Measurements from ENCODE around the gene PROM1. TPM values are rescaled to one million over a fixed set of nuclear protein-coding genes. Genes with fewer than 3 reads are reported as not detected.

Gene PROM1
- total RNA-seq, 4 donors from 2014 or later: 3.4 to 9.0 (median 5.0) TPM

DNA sequence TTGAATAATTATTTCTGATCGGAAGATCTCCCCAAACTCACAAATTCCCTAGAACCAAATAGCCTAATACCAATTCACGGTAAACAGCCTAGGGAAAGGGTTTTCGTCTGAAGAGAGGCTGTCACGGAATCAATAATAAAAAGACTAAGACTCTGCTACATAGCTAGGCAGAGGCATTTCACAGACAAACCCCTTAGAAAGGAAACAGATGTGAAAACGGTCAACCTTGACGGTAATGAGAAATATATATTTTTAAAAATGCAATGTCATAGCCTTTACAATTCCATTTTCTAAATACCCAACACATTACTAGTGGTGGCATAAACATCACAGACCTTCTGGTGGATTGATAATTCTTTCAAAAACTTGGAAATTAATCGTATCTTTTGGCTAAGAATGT, 28.4 kb downstream of the PROM1 start:
- Histone ChIP-seq H3K4me1 (peaks cover 3% of the 10 kb centered on the region), H3K4me3 (no peak overlapping the region), H3K27me3 (peaks cover 5% of the 10 kb centered on the region), H3K36me3 (no peaks in the 10 kb centered on the region), H3K9me3 (no peaks in the 10 kb centered on the region), H3K27ac (no peak overlapping the region)
- TF ChIP-seq EP300 (IDR thresholded peaks at IDR 0.05) (no peak), POLR2AphosphoS5 (IDR thresholded peaks at IDR 0.05) (no peak), POLR2A (IDR thresholded peaks at IDR 0.05) (no peak)
- TF ChIP-seq, protein P1, sequence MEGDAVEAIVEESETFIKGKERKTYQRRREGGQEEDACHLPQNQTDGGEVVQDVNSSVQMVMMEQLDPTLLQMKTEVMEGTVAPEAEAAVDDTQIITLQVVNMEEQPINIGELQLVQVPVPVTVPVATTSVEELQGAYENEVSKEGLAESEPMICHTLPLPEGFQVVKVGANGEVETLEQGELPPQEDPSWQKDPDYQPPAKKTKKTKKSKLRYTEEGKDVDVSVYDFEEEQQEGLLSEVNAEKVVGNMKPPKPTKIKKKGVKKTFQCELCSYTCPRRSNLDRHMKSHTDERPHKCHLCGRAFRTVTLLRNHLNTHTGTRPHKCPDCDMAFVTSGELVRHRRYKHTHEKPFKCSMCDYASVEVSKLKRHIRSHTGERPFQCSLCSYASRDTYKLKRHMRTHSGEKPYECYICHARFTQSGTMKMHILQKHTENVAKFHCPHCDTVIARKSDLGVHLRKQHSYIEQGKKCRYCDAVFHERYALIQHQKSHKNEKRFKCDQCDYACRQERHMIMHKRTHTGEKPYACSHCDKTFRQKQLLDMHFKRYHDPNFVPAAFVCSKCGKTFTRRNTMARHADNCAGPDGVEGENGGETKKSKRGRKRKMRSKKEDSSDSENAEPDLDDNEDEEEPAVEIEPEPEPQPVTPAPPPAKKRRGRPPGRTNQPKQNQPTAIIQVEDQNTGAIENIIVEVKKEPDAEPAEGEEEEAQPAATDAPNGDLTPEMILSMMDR (IDR thresholded peaks at IDR 0.05): no peak
- 72% methylated on average over 7 of the region's 7 CpGs for WGBS
- DNase-seq (ENCODE audit: low spot score in 2 of 2): no peak

DNA sequence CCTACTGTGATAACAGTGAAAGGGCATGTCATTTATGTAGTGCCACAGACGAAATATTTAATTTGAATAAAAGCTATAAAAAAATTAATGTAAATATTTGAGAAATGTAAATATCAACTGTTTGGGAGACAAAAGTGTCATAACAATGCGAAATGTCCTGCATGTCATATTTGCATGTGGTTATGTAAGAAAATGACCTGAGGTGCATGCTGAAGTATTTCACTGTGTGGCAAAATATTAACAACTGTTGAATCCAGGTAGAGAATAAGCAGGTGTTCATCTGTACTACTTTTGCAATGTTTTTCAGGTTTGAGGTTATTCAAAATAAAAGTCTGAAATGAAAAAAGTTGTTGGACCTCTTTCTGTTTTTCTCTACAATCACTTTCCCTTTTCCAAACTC, 30.9 kb downstream of the PROM1 start:
- H3K4me3 ChIP-seq: no peak overlapping the region
- H3K4me1 ChIP-seq: peaks cover 3% of the 10 kb centered on the region
- H3K27ac ChIP-seq: no peak overlapping the region
- TF ChIP-seq, protein P1 (IDR thresholded peaks at IDR 0.05): no peak
- TF ChIP-seq POLR2A (IDR thresholded peaks at IDR 0.05) (no peak), EP300 (IDR thresholded peaks at IDR 0.05) (no peak), POLR2AphosphoS5 (IDR thresholded peaks at IDR 0.05) (no peak)
- H3K36me3 ChIP-seq: no peaks in the 10 kb centered on the region
- H3K9me3 ChIP-seq: no peaks in the 10 kb centered on the region
- WGBS: 79% methylated on average over 2 of the region's 2 CpGs
- no peak for DNase-seq (ENCODE audit: low spot score in 2 of 2)
- H3K27me3 ChIP-seq: peaks cover 12% of the 10 kb centered on the region

DNA sequence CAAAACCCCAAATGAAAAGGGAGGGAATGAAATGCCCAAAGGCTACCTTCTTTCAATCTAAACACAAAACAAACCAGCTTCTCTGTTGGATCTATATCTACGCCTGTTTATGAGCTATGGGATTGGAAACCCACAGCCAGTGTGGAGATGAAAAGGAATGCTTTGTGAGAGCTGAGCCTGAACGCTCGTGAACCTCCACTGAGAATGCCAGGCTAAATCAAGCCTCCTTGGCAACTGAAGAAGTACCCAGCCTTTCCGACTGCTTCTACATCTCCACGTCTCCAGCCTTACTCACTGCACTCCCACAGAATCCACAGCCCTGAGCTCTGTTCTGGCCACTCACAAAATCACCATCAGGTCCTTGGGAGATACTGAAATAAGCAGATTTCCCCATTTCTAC, 31.8 kb downstream of the PROM1 start:
- Histone ChIP-seq H3K9me3 (no peaks in the 10 kb centered on the region), H3K4me1 (peaks cover 3% of the 10 kb centered on the region), H3K4me3 (no peak overlapping the region), H3K27ac (no peak overlapping the region), H3K36me3 (no peaks in the 10 kb centered on the region), H3K27me3 (peaks cover 12% of the 10 kb centered on the region)
- TF ChIP-seq POLR2AphosphoS5 (IDR thresholded peaks at IDR 0.05): no peak
- TF ChIP-seq EP300 (IDR thresholded peaks at IDR 0.05): no peak
- TF ChIP-seq, protein P1 (IDR thresholded peaks at IDR 0.05): no peak
- TF ChIP-seq POLR2A (IDR thresholded peaks at IDR 0.05): no peak
- DNase-seq (ENCODE audit: low spot score in 2 of 2): no peak
- 74% methylated on average over 5 of the region's 5 CpGs for WGBS

DNA sequence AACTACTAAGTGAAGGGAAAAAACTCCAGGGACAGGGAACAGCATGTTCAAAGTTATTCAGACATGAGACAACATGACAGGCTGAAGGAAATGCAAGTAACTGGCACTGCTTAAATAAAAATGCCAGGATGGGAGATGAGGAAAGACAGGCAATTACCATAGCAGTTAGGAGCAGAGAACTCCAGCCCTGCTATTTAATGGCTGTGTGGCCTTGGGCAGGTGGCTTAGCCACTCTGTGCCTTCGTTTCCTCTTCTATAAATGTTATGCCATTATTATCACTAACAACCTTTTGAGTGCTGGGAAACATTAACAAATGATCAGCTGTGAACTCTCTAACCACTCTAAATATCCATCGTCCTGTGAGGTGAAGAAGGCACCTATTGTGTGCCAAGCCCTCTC, 32.7 kb downstream of the PROM1 start:
- Histone ChIP-seq H3K36me3 (no peaks in the 10 kb centered on the region), H3K4me1 (no peaks in the 10 kb centered on the region), H3K27me3 (peaks cover 12% of the 10 kb centered on the region), H3K4me3 (no peak overlapping the region), H3K9me3 (no peaks in the 10 kb centered on the region), H3K27ac (no peak overlapping the region)
- TF ChIP-seq, protein P1 (IDR thresholded peaks at IDR 0.05): no peak
- TF ChIP-seq POLR2AphosphoS5 (IDR thresholded peaks at IDR 0.05) (no peak), POLR2A (IDR thresholded peaks at IDR 0.05) (no peak)
- 76% methylated on average over 2 of the region's 2 CpGs for WGBS
- DNase-seq (ENCODE audit: low spot score in 2 of 2): no peak

DNA sequence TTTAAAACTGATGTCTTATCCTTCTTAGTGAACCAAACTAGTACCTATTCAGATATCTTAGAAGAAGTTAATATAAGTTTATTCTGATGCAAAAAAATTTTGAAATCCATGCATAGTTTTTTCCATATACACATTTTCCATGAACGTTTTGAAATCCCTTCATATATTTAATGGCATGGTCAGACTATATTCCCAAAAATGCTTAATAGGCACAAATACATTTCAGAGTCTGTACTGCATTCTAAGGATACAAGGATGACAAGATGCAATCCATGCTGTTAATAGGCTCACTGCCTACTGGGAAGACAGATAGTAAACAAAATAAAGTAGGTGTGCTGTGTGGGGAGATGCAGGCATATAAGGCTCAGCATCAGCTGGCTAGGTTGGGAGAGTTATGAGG, 33.2 kb downstream of the PROM1 start:
- WGBS: 40% methylated on average over 1 of the region's 1 CpG
- Histone ChIP-seq H3K36me3 (no peaks in the 10 kb centered on the region), H3K4me3 (no peak overlapping the region), H3K4me1 (no peaks in the 10 kb centered on the region), H3K9me3 (no peaks in the 10 kb centered on the region), H3K27ac (no peak overlapping the region), H3K27me3 (peaks cover 12% of the 10 kb centered on the region)
- TF ChIP-seq POLR2AphosphoS5 (IDR thresholded peaks at IDR 0.05) (no peak), POLR2A (IDR thresholded peaks at IDR 0.05) (no peak), EP300 (IDR thresholded peaks at IDR 0.05) (no peak)
- TF ChIP-seq, protein P1 (IDR thresholded peaks at IDR 0.05): no peak
- no peak for DNase-seq (ENCODE audit: low spot score in 2 of 2)
